Right kidney (tissue), 1 donor: Measurements from ENCODE around the gene ATF2.

Experiments
- DNase-seq: peaks from one replicate; pipeline ENCODE4 v3.0.0-alpha.2; 2016

ATF2 gene

GRCh38 chr2:175027755-175028154 lies 140.2 kb downstream of the ATF2 start:
- DNase-seq, result no peak

GRCh38 chr2:175026385-175026784 lies 141.6 kb downstream of the ATF2 start:
- DNase-seq, result no peak

- DNase-seq, result no peak
These were observed 142.1 kb downstream of the ATF2 start for GRCh38 chr2:175025946-175026345.

- no peak for DNase-seq
These were observed 142.8 kb downstream of the ATF2 start for GRCh38 chr2:175025233-175025632.

GRCh38 chr2:175022923-175023322 lies 145.1 kb downstream of the ATF2 start:
- no peak for DNase-seq
